SH-SY5Y (cell line): Measurements from ENCODE around the gene ASGR1.

ENCODE experiments used
- GATA2 ChIP-seq: IDR thresholded peaks from 2 replicates; pipeline ENCODE4 v1.6.1; 2011; ENCODE audit warnings: mild to moderate bottlenecking, low read depth, low read length
- GATA3 ChIP-seq: IDR thresholded peaks from 2 replicates; pipeline ENCODE4 v1.6.1; 2011; ENCODE audit warnings: low read depth, mild to moderate bottlenecking, low read length, moderate library complexity

DNA sequence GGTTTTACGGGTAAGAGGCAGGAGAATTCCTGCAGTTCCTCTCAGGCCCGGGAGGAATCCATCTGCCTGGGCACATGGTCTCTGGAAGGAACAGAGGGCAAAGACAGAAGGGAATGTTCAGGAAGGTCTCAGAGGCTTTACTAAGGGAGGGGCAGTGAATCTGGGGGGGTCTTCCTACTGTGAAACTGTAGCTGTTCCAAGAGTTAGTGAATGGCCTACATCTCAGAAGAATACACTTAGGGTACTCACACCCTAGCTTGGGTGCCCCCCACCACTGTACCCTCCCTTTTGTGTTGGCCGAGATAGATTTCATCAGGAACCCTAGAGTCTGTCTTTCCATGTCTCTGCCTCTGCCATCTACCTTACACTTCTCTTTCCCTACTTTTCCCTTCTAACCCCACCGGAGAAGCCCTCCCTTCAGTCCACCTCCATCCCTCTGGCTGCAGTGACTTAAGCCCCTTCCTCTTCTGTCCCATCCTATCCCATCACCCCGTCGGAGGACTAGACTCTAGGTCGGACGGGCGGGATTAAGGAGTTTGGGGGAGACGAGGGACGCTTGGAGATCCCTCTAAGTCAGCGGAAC is 40.1 kb upstream of the ASGR1 start:
- TF ChIP-seq GATA2, result no peak
- TF ChIP-seq GATA3, result no peak
